GM12801 (cell line): ENCODE results near the gene ARHGAP4.

Experiments
- CTCF ChIP-seq: IDR thresholded peaks from one replicate; pipeline ENCODE4 v1.5.1; 2011; ENCODE audit warnings: control low read depth; ENCODE audit not compliant: insufficient read length; ENCODE audit errors: extremely low read depth

The ARHGAP4 gene

GRCh38 chrX:153953892-153954557, 28.0 kb upstream of the ARHGAP4 start:
- no peak for TF ChIP-seq CTCF

- TF ChIP-seq CTCF, result no peak
These were observed 27.3 kb upstream of the ARHGAP4 start for GRCh38 chrX:153953342-153953830.

- no peak for TF ChIP-seq CTCF
These were observed 26.4 kb upstream of the ARHGAP4 start for GRCh38 chrX:153952373-153953026.

- TF ChIP-seq CTCF, result no peak
These were observed 25.8 kb upstream of the ARHGAP4 start for GRCh38 chrX:153951683-153952372.

- no peak for TF ChIP-seq CTCF
These were observed 24.1 kb upstream of the ARHGAP4 start for GRCh38 chrX:153950127-153950526.

- no peak for TF ChIP-seq CTCF
These were observed 23.1 kb upstream of the ARHGAP4 start for GRCh38 chrX:153948847-153949805.

- no peak for TF ChIP-seq CTCF
These were observed 22.0 kb upstream of the ARHGAP4 start for GRCh38 chrX:153948002-153948466.
